ENCODE results near the gene INSC. TPM values are rescaled to one million over a fixed set of nuclear protein-coding genes. Genes with fewer than 3 reads are reported as not detected.

INSC gene
- total RNA-seq, result under 0.01 TPM in 1 of 2 replicates, not detected in the other

GRCh38 chr11:15114501-15115475 lies at the start of gene INSC:
TSS of gene INSC (plus strand) at chr11:15114923. CDS start at chr11:15149175, 34,252 bp downstream.

GRCh38 chr11:15073361-15074205 lies 41.1 kb upstream of the INSC start, which contains the start of gene CALCB:
TSS of gene CALCB (plus strand) at chr11:15073593. CDS start at chr11:15074719, 1,126 bp downstream.

Other genes starting within 250 kb of the INSC start
- 3.7 and 6.4 TPM in 2 replicates for gene CYP2R1, start 222.7 kb upstream of the INSC start, total RNA-seq
- gene CALCA, start 142.6 kb upstream of the INSC start, total RNA-seq, result not detected in 2 replicates
- under 0.01 TPM in 1 of 2 replicates, not detected in the other for gene CALCB, start 41.3 kb upstream of the INSC start, total RNA-seq

All from smooth muscle cell of bladder (primary cell).